ENCODE data around the gene EPB41L4B.

Gene EPB41L4B

DNA sequence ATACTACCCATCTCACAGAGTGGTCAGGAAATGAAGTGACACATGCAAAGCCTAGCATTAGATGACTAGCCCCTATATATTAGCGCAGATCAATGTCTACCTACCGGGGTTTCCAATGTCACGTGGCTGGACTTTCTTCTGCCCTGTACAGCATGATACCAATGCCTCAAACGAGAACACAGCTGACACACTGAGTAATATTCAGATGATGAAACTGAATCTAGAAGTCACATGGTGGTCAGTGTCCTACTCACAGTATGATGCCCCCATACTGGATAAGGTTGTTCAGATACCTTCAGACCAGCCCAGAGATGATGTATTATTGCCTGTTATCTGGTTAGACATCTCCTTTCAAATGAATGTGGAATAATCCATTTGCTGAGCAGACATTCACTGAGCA lies 82.7 kb downstream of the EPB41L4B start:
- Histone ChIP-seq H4K20me1 (ENCODE audit: insufficient read depth, low read length, poor library complexity, severe bottlenecking) (no peaks in the 10 kb centered on the region), H3K79me2 (ENCODE audit: insufficient read depth, low read length) (no peaks in the 10 kb centered on the region), H3K36me3 (ENCODE audit: insufficient read depth, low read length) (no peaks in the 10 kb centered on the region), H2AFZ (ENCODE audit: low read length) (no peak overlapping the region), H3K4me3 (ENCODE audit: low read length, poor library complexity, severe bottlenecking) (no peak overlapping the region), H3K4me1 (ENCODE audit: insufficient read depth, low read length, poor library complexity, severe bottlenecking) (no peaks in the 10 kb centered on the region), H3F3A (ENCODE audit: low read depth) (no peaks in the 10 kb centered on the region), H3K9me2 (replicated peaks; ENCODE audit: low read depth, low read length) (no peaks in the 10 kb centered on the region), H3K9ac (ENCODE audit: low read depth, low read length, poor library complexity, severe bottlenecking) (no peak overlapping the region), H3K9me3 (ENCODE audit: insufficient read depth, low read depth, low read length) (no peaks in the 10 kb centered on the region), H3K27me3 (ENCODE audit: insufficient read depth, low read length, poor library complexity, severe bottlenecking) (no peaks in the 10 kb centered on the region), H3K4me2 (ENCODE audit: low read depth, low read length, poor library complexity, severe bottlenecking) (no peak overlapping the region)
- TF ChIP-seq, protein P1, sequence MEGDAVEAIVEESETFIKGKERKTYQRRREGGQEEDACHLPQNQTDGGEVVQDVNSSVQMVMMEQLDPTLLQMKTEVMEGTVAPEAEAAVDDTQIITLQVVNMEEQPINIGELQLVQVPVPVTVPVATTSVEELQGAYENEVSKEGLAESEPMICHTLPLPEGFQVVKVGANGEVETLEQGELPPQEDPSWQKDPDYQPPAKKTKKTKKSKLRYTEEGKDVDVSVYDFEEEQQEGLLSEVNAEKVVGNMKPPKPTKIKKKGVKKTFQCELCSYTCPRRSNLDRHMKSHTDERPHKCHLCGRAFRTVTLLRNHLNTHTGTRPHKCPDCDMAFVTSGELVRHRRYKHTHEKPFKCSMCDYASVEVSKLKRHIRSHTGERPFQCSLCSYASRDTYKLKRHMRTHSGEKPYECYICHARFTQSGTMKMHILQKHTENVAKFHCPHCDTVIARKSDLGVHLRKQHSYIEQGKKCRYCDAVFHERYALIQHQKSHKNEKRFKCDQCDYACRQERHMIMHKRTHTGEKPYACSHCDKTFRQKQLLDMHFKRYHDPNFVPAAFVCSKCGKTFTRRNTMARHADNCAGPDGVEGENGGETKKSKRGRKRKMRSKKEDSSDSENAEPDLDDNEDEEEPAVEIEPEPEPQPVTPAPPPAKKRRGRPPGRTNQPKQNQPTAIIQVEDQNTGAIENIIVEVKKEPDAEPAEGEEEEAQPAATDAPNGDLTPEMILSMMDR (conservative IDR thresholded peaks at IDR 0.05; ENCODE audit: low read length): no peak
- TF ChIP-seq EZH2phosphoT487 (IDR thresholded peaks at IDR 0.05; ENCODE audit: borderline replicate concordance): no peak

DNA sequence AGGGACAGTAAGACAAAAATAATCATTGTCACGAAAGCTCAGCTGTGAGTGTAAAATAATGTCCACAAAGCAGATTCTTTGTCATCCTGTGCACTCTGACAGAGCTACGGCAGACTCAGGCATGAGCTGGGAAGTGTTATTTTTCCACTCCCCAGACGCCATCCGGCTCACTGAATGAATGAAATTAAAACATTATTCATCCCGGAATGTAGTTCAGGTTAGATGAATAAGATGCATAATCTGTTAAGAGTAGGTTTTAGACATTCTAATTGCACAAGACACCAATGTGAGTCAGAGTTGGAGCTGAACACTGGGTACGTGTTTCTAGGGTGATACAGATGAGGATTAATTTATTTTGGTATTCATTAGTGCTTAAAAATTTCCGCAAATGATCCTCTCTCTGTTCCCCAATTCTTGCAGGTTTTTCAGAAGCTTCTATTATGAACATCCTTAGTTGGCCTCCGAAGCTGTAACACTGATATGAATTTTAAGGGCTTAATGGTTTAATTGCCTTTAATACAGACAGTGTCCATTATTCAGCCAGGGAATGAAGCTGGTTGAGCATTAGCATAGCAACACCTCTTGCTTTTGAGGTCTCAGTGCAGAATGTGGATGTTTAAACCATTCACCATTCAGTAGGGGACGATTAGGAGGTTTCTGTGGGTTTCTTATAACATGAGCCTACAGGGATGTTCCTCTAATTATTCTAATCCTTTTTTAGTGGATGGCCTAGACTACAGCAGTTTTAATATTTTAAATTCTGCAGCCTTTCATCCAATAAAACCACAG lies 88.2 kb downstream of the EPB41L4B start:
- no peaks in the 10 kb centered on the region for H3K79me2 ChIP-seq (ENCODE audit: insufficient read depth, low read length)
- no peak for TF ChIP-seq EZH2phosphoT487 (IDR thresholded peaks at IDR 0.05; ENCODE audit: borderline replicate concordance)
- TF ChIP-seq, protein P1 (conservative IDR thresholded peaks at IDR 0.05; ENCODE audit: low read length): no peak
- H3K9me3 ChIP-seq (ENCODE audit: insufficient read depth, low read depth, low read length): no peaks in the 10 kb centered on the region
- H3K4me1 ChIP-seq (ENCODE audit: insufficient read depth, low read length, poor library complexity, severe bottlenecking): no peaks in the 10 kb centered on the region
- no peaks in the 10 kb centered on the region for H4K20me1 ChIP-seq (ENCODE audit: insufficient read depth, low read length, poor library complexity, severe bottlenecking)
- no peaks in the 10 kb centered on the region for H3K9me2 ChIP-seq (replicated peaks; ENCODE audit: low read depth, low read length)
- H3F3A ChIP-seq (ENCODE audit: low read depth): no peaks in the 10 kb centered on the region
- H3K9ac ChIP-seq (ENCODE audit: low read depth, low read length, poor library complexity, severe bottlenecking): no peak overlapping the region
- H3K36me3 ChIP-seq (ENCODE audit: insufficient read depth, low read length): no peaks in the 10 kb centered on the region
- H3K4me3 ChIP-seq (ENCODE audit: low read length, poor library complexity, severe bottlenecking): no peak overlapping the region
- no peak overlapping the region for H2AFZ ChIP-seq (ENCODE audit: low read length)
- H3K4me2 ChIP-seq (ENCODE audit: low read depth, low read length, poor library complexity, severe bottlenecking): no peak overlapping the region
- H3K27me3 ChIP-seq (ENCODE audit: insufficient read depth, low read length, poor library complexity, severe bottlenecking): peaks cover 4% of the 10 kb centered on the region

DNA sequence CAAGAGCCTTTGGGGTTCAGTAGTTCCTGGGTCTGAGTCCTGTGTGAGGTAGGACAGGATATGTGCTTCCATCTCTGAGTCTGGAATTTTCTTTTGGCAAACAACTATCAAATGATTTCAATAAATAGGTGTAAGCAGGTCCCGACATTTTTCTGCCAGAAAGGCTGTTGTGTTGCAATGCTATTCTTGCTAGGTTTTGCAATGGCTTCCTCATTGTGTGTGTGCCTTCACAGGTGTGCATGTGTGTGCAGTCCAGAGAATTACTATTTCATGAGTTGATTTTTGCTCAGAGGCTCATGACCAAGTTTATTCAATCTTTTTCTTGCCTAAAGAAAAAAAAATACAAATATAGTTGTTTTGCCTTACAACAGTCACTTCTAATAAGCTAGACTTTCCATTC lies 89.3 kb downstream of the EPB41L4B start:
- no peak for TF ChIP-seq EZH2phosphoT487 (IDR thresholded peaks at IDR 0.05; ENCODE audit: borderline replicate concordance)
- TF ChIP-seq, protein P1 (conservative IDR thresholded peaks at IDR 0.05; ENCODE audit: low read length): no peak
- H3K9me2 ChIP-seq (replicated peaks; ENCODE audit: low read depth, low read length): no peaks in the 10 kb centered on the region
- no peaks in the 10 kb centered on the region for H3K36me3 ChIP-seq (ENCODE audit: insufficient read depth, low read length)
- H3K4me2 ChIP-seq (ENCODE audit: low read depth, low read length, poor library complexity, severe bottlenecking): no peak overlapping the region
- no peaks in the 10 kb centered on the region for H3K4me1 ChIP-seq (ENCODE audit: insufficient read depth, low read length, poor library complexity, severe bottlenecking)
- H4K20me1 ChIP-seq (ENCODE audit: insufficient read depth, low read length, poor library complexity, severe bottlenecking): no peaks in the 10 kb centered on the region
- no peak overlapping the region for H3K9ac ChIP-seq (ENCODE audit: low read depth, low read length, poor library complexity, severe bottlenecking)
- H3F3A ChIP-seq (ENCODE audit: low read depth): no peaks in the 10 kb centered on the region
- H2AFZ ChIP-seq (ENCODE audit: low read length): no peak overlapping the region
- no peaks in the 10 kb centered on the region for H3K9me3 ChIP-seq (ENCODE audit: insufficient read depth, low read depth, low read length)
- no peak overlapping the region for H3K4me3 ChIP-seq (ENCODE audit: low read length, poor library complexity, severe bottlenecking)
- no peaks in the 10 kb centered on the region for H3K79me2 ChIP-seq (ENCODE audit: insufficient read depth, low read length)
- H3K27me3 ChIP-seq (ENCODE audit: insufficient read depth, low read length, poor library complexity, severe bottlenecking): peaks cover 4% of the 10 kb centered on the region
